Left ventricle myocardium superior (tissue), 1 donor: ENCODE data around the gene EVI2B. TPM values are rescaled to one million over a fixed set of nuclear protein-coding genes. Genes with fewer than 3 reads are reported as not detected.
"Not testable (repeated sequence)": the region's sequence is repeated elsewhere in the genome, so short reads cannot be mapped to it uniquely, and the experiment has no call there.

ENCODE experiments used
- ATAC-seq: fragments of 200-7000 bp; cut with Tn5 transposase; one replicate; pipeline ENCODE4 v1.9.1; 2020; ENCODE audit warnings: mild to moderate bottlenecking, moderate library complexity
- DNase-seq: peaks from one replicate; pipeline ENCODE4 v3.0.0-alpha.2; 2020
- intact Hi-C: fragments of 100-400 bp; cut with micrococcal nuclease; formaldehyde crosslinking; loops from one replicate; pipeline ENCODE4 v1.11.0; 2022
- total RNA-seq: library from RNA; stranded (reverse); fragmentation: NEBNext Ultra II Directional; extraction: Animal tissue kit (Norgen Biotek cat#: 25700); gene quantifications from one replicate; pipeline ENCODE4 v1.2.1, GENCODE V29; 2021
- donor health status: DM: no; HTN: yes; CAD: no; lungs with severe emphysema.

The EVI2B gene
- total RNA-seq, 1 donor from 2014 or later = 4.4 TPM

GRCh38 chr17:31312223-31312622 is 1.6 kb downstream of the EVI2B start:
- ATAC-seq, intact Hi-C loops, DNase-seq: not testable (repeated sequence)

DNA sequence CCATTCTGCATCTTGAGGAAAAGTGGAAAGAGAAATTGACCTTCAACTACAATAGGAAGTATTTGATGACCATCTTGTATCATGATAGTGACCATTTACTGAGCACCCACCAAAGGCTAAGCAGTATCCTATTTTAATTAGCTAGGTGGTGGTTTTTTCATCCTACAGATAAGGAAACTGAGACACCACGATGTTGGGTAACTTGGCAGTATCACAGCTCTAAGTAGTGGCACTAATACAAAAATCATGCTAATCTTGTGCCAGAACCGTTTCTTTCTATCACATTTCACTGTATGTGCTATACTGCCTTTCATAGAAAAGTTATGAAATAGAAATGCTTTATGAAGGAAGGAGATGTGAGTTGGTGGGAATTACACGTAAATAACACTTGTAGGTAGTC is 2.3 kb downstream of the EVI2B start:
- DNase-seq (no peak), ATAC-seq (no peak)
- intact Hi-C loops = no loop called here

- intact Hi-C loops = no loop called here
- DNase-seq = no peak
- ATAC-seq = no peak
These were observed 3.0 kb downstream of the EVI2B start for GRCh38 chr17:31310886-31311285.

DNA sequence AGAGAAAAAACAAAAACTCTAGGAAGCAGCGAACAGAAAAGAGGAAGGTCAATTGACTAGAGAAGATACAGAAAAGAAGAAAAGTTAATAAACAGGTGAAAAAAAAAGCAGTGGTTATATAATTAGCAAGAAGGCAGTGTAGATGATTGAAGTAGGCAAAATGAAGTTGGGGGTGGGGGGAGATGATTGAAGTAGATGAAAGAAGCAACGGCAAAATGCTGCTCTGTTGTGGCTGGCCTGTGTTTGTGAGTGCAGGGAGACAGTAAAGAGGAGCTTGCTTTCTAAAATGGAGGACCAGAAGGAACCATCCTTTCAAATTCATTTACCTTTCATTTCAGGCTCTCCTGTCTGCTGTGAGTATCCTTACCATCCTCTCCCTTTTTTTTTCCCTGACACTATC is 3.6 kb downstream of the EVI2B start:
- DNase-seq (no peak), ATAC-seq (peak; percentile 28)
- intact Hi-C loops = no loop called here

DNA sequence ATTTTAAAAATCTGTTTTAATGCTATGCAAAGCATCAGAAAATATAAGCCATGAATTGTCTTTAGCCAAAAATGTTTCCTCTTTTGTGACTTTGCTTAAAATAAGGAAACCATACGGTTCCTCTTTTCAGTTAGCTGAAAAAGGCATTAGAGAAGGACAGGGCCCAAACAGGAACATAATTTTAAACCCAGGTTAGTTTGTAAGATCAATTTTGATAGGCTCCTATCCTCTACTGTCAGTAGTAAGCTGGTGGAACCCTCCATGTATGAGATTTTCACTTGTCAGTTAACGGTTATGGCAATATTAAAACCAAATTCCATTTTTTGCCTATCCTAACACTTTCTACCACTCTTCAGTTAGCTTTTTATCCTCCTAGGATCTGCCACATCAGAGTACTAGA is 4.3 kb downstream of the EVI2B start:
- DNase-seq = no peak
- intact Hi-C loops = no loop called here
- peak; percentile 54 for ATAC-seq

DNA sequence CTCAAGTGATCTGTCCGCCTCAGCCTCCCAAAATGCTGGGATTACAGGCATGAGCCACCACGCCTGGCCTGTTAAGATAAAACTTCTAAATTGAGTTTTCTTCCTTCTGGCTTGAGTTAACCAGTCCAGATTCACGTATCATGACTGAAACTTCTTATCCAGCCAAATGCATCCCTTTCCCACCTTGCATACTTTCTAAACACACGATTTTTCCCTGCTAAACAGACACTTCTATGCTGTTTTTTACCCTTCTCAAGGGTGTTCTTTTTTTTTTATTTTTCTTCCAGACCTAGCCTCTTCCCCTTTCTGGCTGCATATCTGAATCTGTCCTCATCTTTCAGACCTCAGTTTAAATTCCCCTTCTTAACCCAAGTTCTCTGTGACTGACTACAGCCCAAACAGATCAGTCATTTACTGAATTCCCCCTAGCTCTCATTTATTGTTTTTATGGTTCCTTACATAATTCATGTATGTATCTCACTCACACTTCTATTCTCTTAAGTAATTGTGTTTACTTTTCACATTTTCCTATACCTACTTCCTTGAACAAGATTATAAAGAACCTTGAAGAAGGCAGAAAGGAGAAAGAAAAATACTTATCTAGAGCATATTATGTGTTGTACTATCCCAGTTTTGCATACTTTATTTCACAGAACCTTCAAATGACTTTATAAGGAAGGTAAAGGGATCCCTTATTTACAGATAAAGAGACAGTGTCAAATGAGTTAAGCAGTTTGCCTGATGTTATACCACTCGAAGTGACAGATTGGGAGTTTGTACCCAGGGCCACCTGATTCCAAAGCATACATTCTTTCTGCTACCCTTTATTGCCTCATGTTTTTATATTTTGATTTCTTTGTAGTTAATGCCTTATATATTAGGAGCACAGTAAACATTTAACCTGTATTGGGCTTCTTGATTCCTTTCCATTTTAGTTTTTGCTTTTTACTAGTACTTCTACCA is 5.2 kb downstream of the EVI2B start:
- DNase-seq = no peak
- intact Hi-C loops = no loop called here
- peak; percentile 32 for ATAC-seq

- DNase-seq (no peak), ATAC-seq (no peak)
- intact Hi-C loops = no loop called here
These were observed 6.2 kb downstream of the EVI2B start for GRCh38 chr17:31307640-31308039.

DNA sequence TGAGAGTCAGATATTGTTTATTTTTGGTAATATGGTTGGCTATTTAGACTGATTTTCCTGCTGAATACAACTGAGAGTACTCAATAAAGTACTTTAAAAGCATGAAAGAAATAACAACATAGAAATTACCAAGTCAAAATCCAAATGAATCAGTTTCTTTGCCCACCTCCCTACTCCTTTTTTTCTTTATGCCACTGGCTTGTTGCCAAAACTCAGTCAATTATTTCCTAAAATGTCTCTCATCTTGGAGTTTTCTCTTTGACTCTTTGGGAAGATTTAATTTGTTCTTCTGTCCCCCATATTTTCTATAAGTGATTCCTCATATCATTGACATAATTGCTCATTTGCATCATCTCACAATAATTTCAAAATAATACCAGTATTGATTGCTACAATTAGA is 14.2 kb downstream of the EVI2B start:
- no peak for ATAC-seq

GRCh38 chr17:31297090-31297489 is 16.8 kb downstream of the EVI2B start, which contains the start of gene OMG:
OMG (minus strand) TSS chr17:31297239; CDS start chr17:31296331, 908 bp downstream.
- ATAC-seq = no peak
- intact Hi-C loops = no loop called here
- no peak for DNase-seq

More for the DNA sequence above, 14.2 kb downstream of the EVI2B start:
- intact Hi-C loops = no loop called here
- no peak for DNase-seq

GRCh38 chr17:31296142-31296541 is 17.7 kb downstream of the EVI2B start:
- ATAC-seq (no peak), DNase-seq (no peak)
- intact Hi-C loops = no loop called here

GRCh38 chr17:31295489-31295871 is 18.4 kb downstream of the EVI2B start:
- intact Hi-C loops = no loop called here
- no peak for DNase-seq
- no peak for ATAC-seq

GRCh38 chr17:31294820-31295488 is 18.9 kb downstream of the EVI2B start:
- intact Hi-C loops = no loop called here
- ATAC-seq (no peak), DNase-seq (no peak)

DNA sequence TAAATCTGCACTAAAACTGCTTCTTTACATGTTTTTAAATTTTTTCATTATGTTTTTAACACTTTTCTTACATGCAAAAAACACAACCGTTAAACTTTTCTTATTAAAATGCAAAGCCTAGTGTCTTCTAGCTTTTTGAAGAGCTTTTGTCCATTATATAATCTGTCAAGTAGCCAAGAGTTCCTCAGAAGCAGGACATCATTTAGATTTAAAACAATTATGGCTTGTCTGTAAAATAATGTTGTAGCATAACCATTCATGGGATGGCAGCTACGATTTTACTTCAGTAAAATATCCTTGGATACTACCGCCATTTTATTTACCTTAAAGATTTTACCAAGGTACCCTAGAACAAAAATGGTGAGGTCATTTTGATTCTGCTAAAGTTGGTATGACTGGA is 19.6 kb downstream of the EVI2B start:
- ATAC-seq (no peak), DNase-seq (no peak)
- intact Hi-C loops = no loop called here

- ATAC-seq = no peak
- no peak for DNase-seq
- intact Hi-C loops = no loop called here
These were observed 20.3 kb downstream of the EVI2B start for GRCh38 chr17:31293581-31293980.

- intact Hi-C loops = no loop called here
- no peak for ATAC-seq
- DNase-seq = no peak
These were observed 22.0 kb downstream of the EVI2B start for GRCh38 chr17:31291820-31292219.

DNA sequence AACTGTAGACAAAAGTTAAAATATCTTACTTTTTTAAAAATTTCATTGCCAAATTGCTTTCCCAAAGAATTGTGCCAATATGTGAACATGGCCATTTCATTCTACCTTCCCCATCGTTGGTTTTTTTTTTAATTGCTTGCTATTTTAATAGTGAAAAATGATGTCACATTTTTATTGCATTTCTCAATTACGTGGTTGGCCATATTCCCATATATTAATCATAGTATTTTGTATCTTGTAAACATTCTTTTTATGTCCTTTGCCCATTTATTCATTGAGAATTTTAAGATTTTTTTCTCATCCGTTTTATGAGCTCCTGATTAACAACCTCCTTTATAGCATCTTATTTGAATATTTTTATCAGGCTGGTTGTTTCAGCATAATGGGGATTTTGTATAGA is 24.1 kb downstream of the EVI2B start:
- intact Hi-C loops = no loop called here
- no peak for DNase-seq
- no peak for ATAC-seq

DNA sequence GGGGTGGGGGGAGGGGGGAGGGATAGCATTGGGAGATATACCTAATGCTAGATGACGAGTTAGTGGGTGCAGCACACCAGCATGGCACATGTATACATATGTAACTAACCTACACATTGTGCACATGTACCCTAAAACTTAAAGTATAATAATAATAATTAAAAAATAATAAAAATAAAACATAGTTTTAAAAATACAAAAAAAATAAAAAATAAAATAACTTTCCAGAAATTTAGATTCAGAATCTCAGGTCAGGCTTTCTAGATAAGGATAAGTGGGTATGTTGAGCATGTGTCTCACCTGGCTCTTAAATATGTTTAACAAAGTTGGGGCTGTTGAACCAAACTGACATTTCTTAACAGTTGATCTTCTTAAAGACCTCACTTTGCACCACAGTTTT is 25.9 kb downstream of the EVI2B start:
- ATAC-seq, intact Hi-C loops, DNase-seq: not testable (repeated sequence)

GRCh38 chr17:31286587-31286986 is 27.3 kb downstream of the EVI2B start:
- ATAC-seq (no peak), DNase-seq (no peak)
- intact Hi-C loops = no loop called here

- no peak for ATAC-seq
- intact Hi-C loops = no loop called here
- no peak for DNase-seq
These were observed 30.0 kb downstream of the EVI2B start for GRCh38 chr17:31283841-31284240.

- no peak for ATAC-seq
- intact Hi-C loops = no loop called here
- no peak for DNase-seq
These were observed 32.8 kb downstream of the EVI2B start for GRCh38 chr17:31281061-31281460.
